K562 (cell line): ENCODE results near the gene SCAANT1. TPM values are rescaled to one million over a fixed set of nuclear protein-coding genes. Genes with fewer than 3 reads are reported as not detected.

Experiments
- CSDE1 ChIP-seq, 2 experiments: fragments of 450-650 bp; IDR thresholded peaks; 2 replicates each; pipeline ENCODE4 v1.6.1; 2016; ENCODE audit warnings: mild to moderate bottlenecking in 1 of 2
- HDAC2 ChIP-seq: fragments of 450-650 bp; IDR thresholded peaks from 2 replicates; pipeline ENCODE4 v1.6.1; 2016; ENCODE audit warnings: mild to moderate bottlenecking
- HMBOX1 ChIP-seq: sonication (generic); IDR thresholded peaks from 2 replicates; pipeline ENCODE4 v1.6.1; 2016
- MGA ChIP-seq: fragments of 450-650 bp; IDR thresholded peaks from 2 replicates; pipeline ENCODE4 v1.6.1; 2016; ENCODE audit warnings: mild to moderate bottlenecking, moderate library complexity
- MTF1 ChIP-seq: fragments of 250-450 bp; sonication (Bioruptor Pico); IDR thresholded peaks from 2 replicates; pipeline ENCODE4 v1.9.0; 2021; ENCODE audit warnings: moderate library complexity, mild to moderate bottlenecking, inconsistent platforms, borderline replicate concordance
- NCOA6 ChIP-seq: fragments of 450-650 bp; IDR thresholded peaks from 2 replicates; pipeline ENCODE4 v1.6.1; 2017; ENCODE audit warnings: mild to moderate bottlenecking
- RFX5 ChIP-seq: IDR thresholded peaks from 2 replicates; pipeline ENCODE4 v1.6.1; 2011; ENCODE audit warnings: low read depth, mild to moderate bottlenecking, improper control_type of control experiment, low read length
- TBP ChIP-seq: optimal IDR thresholded peaks from 2 replicates; pipeline ENCODE3; 2011; ENCODE audit warnings: low read depth, low read length, improper control_type of control experiment
- ZFP91 ChIP-seq: sonication (generic); formaldehyde crosslinking; IDR thresholded peaks from 2 replicates; pipeline ENCODE4 v1.8.0; 2022; ENCODE audit warnings: mild to moderate bottlenecking, missing genetic modification reagents
- ZNF511 ChIP-seq: sonication (generic); formaldehyde crosslinking; IDR thresholded peaks from 2 replicates; pipeline ENCODE4 v1.8.0; 2022; ENCODE audit warnings: mild to moderate bottlenecking, missing genetic modification reagents
- ZNF76 ChIP-seq: fragments of 250-450 bp; sonication (Bioruptor Pico); IDR thresholded peaks from 2 replicates; pipeline ENCODE4 v1.4.0; 2020; ENCODE audit warnings: mild to moderate bottlenecking, moderate library complexity, borderline replicate concordance
- polyA plus RNA-seq, 8 experiments: library from polyadenylated mRNA; depleted of rRNA in 4 of 8; stranded (reverse) in 5 of 8; unstranded in 3 of 8; fragments of >200 nt; fragmentation: Nextera tagmentation in 2 of 8; fragmentation: Illumina TruSeq in 1 of 8; extraction: Ambion mirVana in 2 of 8; extraction: Trizol in 1 of 8; gene quantifications; 2 replicates each; pipeline versions ENCODE4 v1.2.1 to v1.2.3, GENCODE V29; 2011 to 2014; ENCODE audit warnings: inconsistent platforms in 1 of 8, missing spikeins in 1 of 8
- total RNA-seq, 7 experiments: library from RNA; depleted of rRNA in 6 of 7; stranded (reverse); fragments of >200 nt in 6 of 7; fragmentation: Illumina TruSeq in 2 of 7; extraction: Trizol in 2 of 7; gene quantifications; 2 replicates each; pipeline versions ENCODE4 v1.2.1 to v1.2.3, GENCODE V29; 2011 to 2021; ENCODE audit warnings: low replicate concordance in 1 of 7

Gene SCAANT1
- total and polyA plus RNA-seq, 9 of the 15 experiments (the other 6 are each of a cell fraction or from before 2014, with no cell fraction given), result not detected

GRCh38 chr3:63945558-63946096, 33.4 kb upstream of the SCAANT1 start (continued):
- TF ChIP-seq MGA (no peak), ZNF76 (CRISPR knock-in tag) (no peak), HMBOX1 (peak; percentile 53; the same call in 1 of the 2 replicates), ZNF511 (CRISPR knock-in tag) (no peak), ZFP91 (CRISPR knock-in tag) (no peak), NCOA6 (no peak), CSDE1 (IDR thresholded peaks at IDR 0.05) (no peak), TBP (no peak), HDAC2 (no peak), MTF1 (CRISPR knock-in tag) (no peak), RFX5 (no peak)
